T-cell (primary cell): ENCODE data around the gene DNAJB2. TPM values are rescaled to one million over a fixed set of nuclear protein-coding genes. Genes with fewer than 3 reads are reported as not detected.

Experiments used
- ATAC-seq, 4 experiments: fragments of 200-7000 bp in 3 of 4; fragments of 150-1000 bp in 1 of 4; cut with Tn5 transposase; replicated peaks in 1 of 4; 1 replicate in 3 of 4; 2 replicates in 1 of 4; pipeline ENCODE4 v1.10.0; 2021; ENCODE audit warnings: moderate library complexity in 3 of 4, mild to moderate bottlenecking in 2 of 4, moderate number of reproducible peaks in 1 of 4
- CTCF ChIA-PET, 2 donors: fragments of 300-600 bp; sonication (Branson Sonifier 250); formaldehyde crosslinking; loops; one replicate each; lab custom pipeline; 2022; ENCODE audit warnings: antibody characterized with exemption in 2 of 2; lab: Charles Lee
- POLR2A ChIA-PET, 2 donors: fragments of 300-600 bp; sonication (Branson Sonifier 250); formaldehyde crosslinking; loops; one replicate each; lab custom pipeline; 2022; ENCODE audit warnings: antibody characterized with exemption in 2 of 2; lab: Charles Lee
- DNase-seq, 35 experiments: peaks; one replicate each; pipeline versions ENCODE4 v3.0.0 to v3.0.0-alpha.2; 2013 to 2023
- H3K27ac ChIP-seq: one replicate; pipeline ENCODE4 v1.5.1; 2013; ENCODE audit warnings: low read length
- H3K27me3 ChIP-seq, 2 experiments: replicated peaks in 1 of 2; 1 replicate in 1 of 2; 2 replicates in 1 of 2; pipeline versions ENCODE4 v1.6.1 to v1.7.0; 2013; ENCODE audit warnings: low read length in 1 of 2, mixed read lengths in 1 of 2; ENCODE audit not compliant: control insufficient read depth in 2 of 2, insufficient read depth in 2 of 2; ENCODE audit errors: extremely low read depth in 1 of 2
- H3K36me3 ChIP-seq, 2 donors: 1 replicate in 1 of 2; 2 replicates in 1 of 2; pipeline versions ENCODE4 v1.6.1 to v1.7.0; 2013; ENCODE audit warnings: low read length in 1 of 2; ENCODE audit not compliant: control insufficient read depth in 2 of 2, insufficient read depth in 1 of 2; ENCODE audit errors: extremely low read depth in 1 of 2
- H3K4me1 ChIP-seq, 2 experiments: 1 replicate in 1 of 2; 2 replicates in 1 of 2; pipeline versions ENCODE4 v1.6.1 to v1.7.0; 2013; ENCODE audit warnings: low read length in 2 of 2, mixed read lengths in 1 of 2; ENCODE audit not compliant: insufficient read depth in 2 of 2, control insufficient read depth in 1 of 2; ENCODE audit errors: extremely low read depth in 1 of 2
- H3K4me3 ChIP-seq, 2 donors: 1 replicate in 1 of 2; 2 replicates in 1 of 2; pipeline versions ENCODE4 v1.5.1 to v1.7.0; 2013; ENCODE audit warnings: mild to moderate bottlenecking in 2 of 2, low read length in 1 of 2, moderate library complexity in 1 of 2; ENCODE audit not compliant: control insufficient read depth in 1 of 2; ENCODE audit errors: extremely low read depth in 1 of 2
- H3K9me3 ChIP-seq: 2 replicates; pipeline ENCODE4 v1.7.0; 2013
- H3K27ac Mint-ChIP-seq, 2 donors: one replicate each; pipeline ENCODE4 v1.8.0; 2020 to 2021; ENCODE audit warnings: mild to moderate bottlenecking in 2 of 2, mixed read lengths in 2 of 2
- H3K27me3 Mint-ChIP-seq, 2 donors: one replicate each; pipeline ENCODE4 v1.8.0; 2021 to 2022; ENCODE audit warnings: mixed read lengths in 2 of 2
- H3K36me3 Mint-ChIP-seq: one replicate; pipeline ENCODE4 v1.8.0; 2021; ENCODE audit warnings: mixed read lengths
- H3K4me1 Mint-ChIP-seq, 3 donors: one replicate each; pipeline ENCODE4 v1.8.0; 2020 to 2022; ENCODE audit warnings: mixed read lengths in 3 of 3, mild to moderate bottlenecking in 1 of 3
- H3K4me3 Mint-ChIP-seq, 3 donors: one replicate each; pipeline ENCODE4 v1.8.0; 2020 to 2022; ENCODE audit warnings: mild to moderate bottlenecking in 3 of 3, mixed read lengths in 3 of 3, moderate library complexity in 3 of 3
- H3K9me3 Mint-ChIP-seq, 3 donors: one replicate each; pipeline ENCODE4 v1.8.0; 2020 to 2022; ENCODE audit warnings: mixed read lengths in 3 of 3
- WGBS: methylation state at CpG from one replicate; pipeline ENCODE4 v1.1.5; 2013; ENCODE audit warnings: missing lambda C conversion rate; ENCODE audit not compliant: insufficient coverage; 5-methylcytosine and 5-hydroxymethylcytosine counted together
- total RNA-seq, 35 experiments: library from RNA in 6 of 35; stranded (reverse) in 6 of 35; fragments of 120-200 nt in 1 of 35; gene quantifications; one replicate each; pipeline versions ENCODE4 v1.2.1 to v1.2.4 and lab custom pipeline; 2013 to 2026

Gene DNAJB2
- total RNA-seq, 5 donors from 2014 or later (not counting 1 experiment from before 2014, with no cell fraction given), result 83.0 to 150 (median 91.8) TPM

GRCh38 chr2:219249203-219249980, 29.8 kb upstream of the DNAJB2 start:
- Histone ChIP-seq H3K27me3 (no peaks in the 10 kb centered on the region), H3K4me3 (peak overlapping the region; percentile 42 to 64), H3K36me3 (peaks cover 15 to 41% of the 10 kb centered on the region in 2 donors), H3K4me1 (peaks cover 56 to 81% of the 10 kb centered on the region in 2 experiments), H3K27ac (peak overlapping the region; percentile 94), H3K9me3 (no peaks in the 10 kb centered on the region)
- H3K36me3 Mint-ChIP-seq, result peaks cover 39% of the 10 kb centered on the region
- ATAC-seq, result peak in 3 of 4 experiments; percentile 7 to 13 (median 10)
- DNase-seq, result peak in 31 of 35 experiments; percentile 19 to 79 (median 54)
- CTCF ChIA-PET, result interaction anchor here (0.5 to 1.9 kb wide), 10 partner anchors 9 to 187 kb away, joined by 3 to 6 read pairs (median 3); partner anchors contain the start of genes ANKZF1 (in 1 of the 2) and ATG9A (in 1 of the 2)
- H3K4me3 Mint-ChIP-seq, result peak overlapping the region; percentile 75 to 96 (median 83)
- H3K27me3 Mint-ChIP-seq, result no peaks in the 10 kb centered on the region
- POLR2A ChIA-PET, result interaction anchor here (0.5 to 3.0 kb wide), 11 partner anchors 12 to 353 kb away, joined by 3 to 14 read pairs (median 4); partner anchors contain the start of genes ANKZF1 (in 2 of the 2), ATG9A (in 2 of the 2), DNAJB2 (in 2 of the 2) and CNPPD1 (in 1 of the 2)
- H3K4me1 Mint-ChIP-seq, result peaks cover 76 to 80% (median 76%) of the 10 kb centered on the region in 3 donors
- peak overlapping the region; percentile 98 to 99 for H3K27ac Mint-ChIP-seq
- no peaks in the 10 kb centered on the region for H3K9me3 Mint-ChIP-seq
- WGBS, result 0% methylated on average over 2 of the region's 7 CpGs

GRCh38 chr2:219250049-219250781, 29.0 kb upstream of the DNAJB2 start:
- Histone ChIP-seq H3K36me3 (peaks cover 15 to 41% of the 10 kb centered on the region in 2 donors), H3K4me3 (peak overlapping the region; percentile 42 to 64), H3K27ac (peak overlapping the region; percentile 94), H3K9me3 (no peaks in the 10 kb centered on the region), H3K27me3 (no peaks in the 10 kb centered on the region), H3K4me1 (peaks cover 51 to 80% of the 10 kb centered on the region in 2 experiments)
- Mint-ChIP-seq H3K27ac (peak overlapping the region; percentile 98 to 99), H3K36me3 (peaks cover 39% of the 10 kb centered on the region), H3K4me3 (peak overlapping the region; percentile 75 to 96 (median 83)), H3K27me3 (no peaks in the 10 kb centered on the region), H3K4me1 (peaks cover 72 to 76% (median 74%) of the 10 kb centered on the region in 3 donors), H3K9me3 (no peaks in the 10 kb centered on the region)
- DNase-seq (peak in 1 of 35 experiments; percentile 26), ATAC-seq (no peak)
- WGBS, result 76% methylated on average over 17 of the region's 22 CpGs
- CTCF ChIA-PET, result interaction anchor here in 1 of 2 donors (0.5 to 1.9 kb wide), 5 partner anchors 9 to 91 kb away, joined by 3 to 6 read pairs (median 4); partner anchors contain the start of genes ANKZF1 and ATG9A
- POLR2A ChIA-PET, result interaction anchor here (0.5 to 3.0 kb wide), 8 partner anchors 11 to 74 kb away, joined by 3 to 14 read pairs (median 4); partner anchors contain the start of genes DNAJB2 (in 2 of the 2), ANKZF1 (in 1 of the 2), ATG9A (in 1 of the 2) and CNPPD1 (in 1 of the 2)

- no peak for DNase-seq
- peaks cover 43 to 70% of the 10 kb centered on the region in 2 experiments for H3K4me1 ChIP-seq
- no peaks in the 10 kb centered on the region for H3K9me3 Mint-ChIP-seq
- H3K36me3 ChIP-seq, result peaks cover 15 to 41% of the 10 kb centered on the region in 2 donors
- ChIA-PET CTCF (interaction anchor here (0.8 to 1.2 kb wide), 3 partner anchors 26 to 40 kb away, joined by 3 to 4 read pairs (median 3); partner anchors contain the start of gene DNAJB2 (in 1 of the 2)), POLR2A (interaction anchor here (0.6 to 1.7 kb wide), 6 partner anchors 10 to 965 kb away, joined by 3 to 9 read pairs (median 4); partner anchors contain the start of genes ANKZF1 (in 1 of the 2) and ATG9A (in 1 of the 2))
- H3K36me3 Mint-ChIP-seq, result peaks cover 39% of the 10 kb centered on the region
- no peaks in the 10 kb centered on the region for H3K27me3 Mint-ChIP-seq
- peaks cover 70 to 72% (median 72%) of the 10 kb centered on the region in 3 donors for H3K4me1 Mint-ChIP-seq
- WGBS, result 71% methylated on average over 1 of the region's 6 CpGs
- H3K9me3 ChIP-seq, result no peaks in the 10 kb centered on the region
- no peak for ATAC-seq
- peak overlapping the region; percentile 94 for H3K27ac ChIP-seq
- peak overlapping the region; percentile 75 to 96 (median 83) for H3K4me3 Mint-ChIP-seq
- peak overlapping the region; percentile 95 to 99 for H3K4me3 ChIP-seq
- H3K27ac Mint-ChIP-seq, result peak overlapping the region; percentile 98 to 99
- H3K27me3 ChIP-seq, result no peaks in the 10 kb centered on the region
Observed at GRCh38 chr2:219251656-219252055, 27.5 kb upstream of the DNAJB2 start.

- Histone ChIP-seq H3K4me1 (peaks cover 38 to 66% of the 10 kb centered on the region in 2 experiments), H3K27ac (peak overlapping the region; percentile 94), H3K27me3 (no peaks in the 10 kb centered on the region), H3K36me3 (peaks cover 15 to 41% of the 10 kb centered on the region in 2 donors), H3K4me3 (peak overlapping the region; percentile 95 to 99), H3K9me3 (no peaks in the 10 kb centered on the region)
- H3K4me3 Mint-ChIP-seq, result peak overlapping the region; percentile 75 to 96 (median 83)
- no peaks in the 10 kb centered on the region for H3K9me3 Mint-ChIP-seq
- H3K36me3 Mint-ChIP-seq, result peaks cover 39% of the 10 kb centered on the region
- H3K27ac Mint-ChIP-seq, result peak overlapping the region; percentile 98 to 99
- peaks cover 66 to 67% (median 67%) of the 10 kb centered on the region in 3 donors for H3K4me1 Mint-ChIP-seq
- H3K27me3 Mint-ChIP-seq, result no peaks in the 10 kb centered on the region
- peak in 4 of 35 experiments; percentile 29 to 40 (median 36) for DNase-seq
- no CpG with 5 or more reads among the region's 5 CpGs for WGBS
- ATAC-seq, result no peak
- CTCF ChIA-PET, result interaction anchor here (0.6 to 1.2 kb wide), 4 partner anchors 26 to 50 kb away, joined by 3 to 4 read pairs (median 4); partner anchors contain the start of gene DNAJB2 (in 1 of the 2)
- POLR2A ChIA-PET, result interaction anchor here (0.6 to 1.7 kb wide), 5 partner anchors 10 to 966 kb away, joined by 3 to 9 read pairs (median 4); partner anchors contain the start of genes ANKZF1 (in 1 of the 2) and ATG9A (in 1 of the 2)
Observed at GRCh38 chr2:219252084-219252483, 27.1 kb upstream of the DNAJB2 start.

- POLR2A ChIA-PET, result interaction anchor here (0.6 to 2.7 kb wide), 7 partner anchors 7 to 75 kb away, joined by 3 to 32 read pairs (median 4); partner anchors contain the start of genes GLB1L (in 2 of the 2), STK16 (in 2 of the 2), ABCB6 (in 1 of the 2) and ANKZF1 (in 1 of the 2)
- ATAC-seq (peak in 2 of 4 experiments; percentile 3 to 4), DNase-seq (peak in 12 of 35 experiments; percentile 22 to 57 (median 28))
- Histone ChIP-seq H3K27me3 (no peaks in the 10 kb centered on the region), H3K4me3 (peak overlapping the region; percentile 95 to 99), H3K4me1 (peaks cover 36 to 61% of the 10 kb centered on the region in 2 experiments), H3K36me3 (peaks cover 15 to 41% of the 10 kb centered on the region in 2 donors), H3K27ac (peak overlapping the region; percentile 94), H3K9me3 (no peaks in the 10 kb centered on the region)
- Mint-ChIP-seq H3K4me1 (peaks cover 62 to 63% (median 63%) of the 10 kb centered on the region in 3 donors), H3K4me3 (peak overlapping the region; percentile 75 to 96 (median 83)), H3K27ac (peak overlapping the region; percentile 98 to 99), H3K9me3 (no peaks in the 10 kb centered on the region), H3K27me3 (no peaks in the 10 kb centered on the region), H3K36me3 (peaks cover 39% of the 10 kb centered on the region)
- CTCF ChIA-PET, result interaction anchor here (0.6 to 1.2 kb wide), 5 partner anchors 26 to 50 kb away, joined by 3 to 6 read pairs (median 4); no protein-coding TSS in a partner anchor
- 4% methylated on average over 9 of the region's 9 CpGs for WGBS
Observed at GRCh38 chr2:219252570-219252899, 26.6 kb upstream of the DNAJB2 start.
